Measurements from ENCODE around the gene CRYGB. TPM values are rescaled to one million over a fixed set of nuclear protein-coding genes. Genes with fewer than 3 reads are reported as not detected.
A peak's percentile ranks its signal among the peaks of the same experiment; 100 is the strongest.

CRYGB gene
- total RNA-seq, 1 experiment from 2014 or later: not detected

DNA sequence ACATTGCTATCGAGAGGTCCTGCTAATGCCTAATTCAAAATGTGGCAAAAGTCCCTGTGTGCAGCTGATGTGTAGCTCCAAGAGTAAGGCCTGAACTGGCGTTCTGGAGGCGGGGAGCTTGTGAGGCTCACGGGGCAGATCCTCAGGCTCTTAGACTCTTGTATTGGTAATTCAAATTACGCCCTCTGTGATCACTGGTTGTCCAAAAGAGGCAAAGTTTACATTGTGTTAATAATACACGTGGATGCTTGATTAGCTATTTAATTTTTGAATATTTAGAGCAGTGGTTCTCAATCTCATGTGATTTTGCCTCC, 29.8 kb upstream of the CRYGB start:
- Histone ChIP-seq H3K27me3 (ENCODE audit: insufficient read depth, low read length) (no peaks in the 10 kb centered on the region), H3K4me1 (ENCODE audit: control insufficient read depth in 1 of 2, insufficient read depth in 2 of 2, low read length in 2 of 2) (peaks cover 6 to 28% of the 10 kb centered on the region in 2 experiments; a peak in 3 of 4 replicates), H3K9me3 (ENCODE audit: control insufficient read depth in 1 of 2, insufficient read depth in 1 of 2, low read depth in 1 of 2, low read length in 2 of 2) (no peaks in the 10 kb centered on the region), H3K36me3 (ENCODE audit: control insufficient read depth in 1 of 2, insufficient read depth in 2 of 2, low read length in 2 of 2) (no peaks in the 10 kb centered on the region), H3K79me2 (ENCODE audit: insufficient read depth, low read length) (no peaks in the 10 kb centered on the region), H3K4me3 (replicated peaks in 1 of 2; ENCODE audit: low read depth in 1 of 2, low read length in 2 of 2) (no peak overlapping the region), H3K9ac (ENCODE audit: low read length) (no peak overlapping the region), H3K27ac (ENCODE audit: low read depth, low read length) (no peak overlapping the region), H2AFZ (ENCODE audit: low read depth, low read length, poor library complexity, severe bottlenecking) (peak overlapping the region; percentile 95), H4K20me1 (ENCODE audit: insufficient read depth) (no peaks in the 10 kb centered on the region), H3K4me2 (ENCODE audit: low read length) (peak overlapping the region; percentile 12; the same call in 1 of the 2 replicates), H3K9me2 (ENCODE audit: insufficient read depth) (no peaks in the 10 kb centered on the region)
- ChIA-PET CTCF (interaction anchor here (1.0 to 2.7 kb wide), 9 partner anchors 10 to 104 kb away, joined by 3 to 24 read pairs (median 3); partner anchors contain the start of gene IDH1), RAD21 (ENCODE audit: low non-redundant PET in 1 of 2, low total read pairs in 2 of 2, uncharacterized antibody in 2 of 2, unreplicated experiment in 2 of 2) (interaction anchor here in 1 of 2 experiments (1.0 kb wide), 1 partner anchor 74 kb away, joined by 3 read pairs; no protein-coding TSS in a partner anchor), POLR2A (interaction anchor here (1.3 kb wide), 1 partner anchor 79 kb away, joined by 3 read pairs; the partner anchor contains the start of gene IDH1)
- TF ChIP-seq FOSL1 (IDR thresholded peaks at IDR 0.05; ENCODE audit: low read depth) (no peak), POLR2AphosphoS5 (IDR thresholded peaks at IDR 0.05; ENCODE audit: low read depth, low read length) (no peak)
- intact Hi-C loops (cut with micrococcal nuclease): loop anchor here (2.0 kb wide), 1 partner anchor 79 kb away; the partner anchor contains the start of gene IDH1
- DNase-seq (ENCODE audit: low read depth, low spot score) (no peak), ATAC-seq (no peak)
- BruUV-seq (replicated peaks): no TSS peak

DNA sequence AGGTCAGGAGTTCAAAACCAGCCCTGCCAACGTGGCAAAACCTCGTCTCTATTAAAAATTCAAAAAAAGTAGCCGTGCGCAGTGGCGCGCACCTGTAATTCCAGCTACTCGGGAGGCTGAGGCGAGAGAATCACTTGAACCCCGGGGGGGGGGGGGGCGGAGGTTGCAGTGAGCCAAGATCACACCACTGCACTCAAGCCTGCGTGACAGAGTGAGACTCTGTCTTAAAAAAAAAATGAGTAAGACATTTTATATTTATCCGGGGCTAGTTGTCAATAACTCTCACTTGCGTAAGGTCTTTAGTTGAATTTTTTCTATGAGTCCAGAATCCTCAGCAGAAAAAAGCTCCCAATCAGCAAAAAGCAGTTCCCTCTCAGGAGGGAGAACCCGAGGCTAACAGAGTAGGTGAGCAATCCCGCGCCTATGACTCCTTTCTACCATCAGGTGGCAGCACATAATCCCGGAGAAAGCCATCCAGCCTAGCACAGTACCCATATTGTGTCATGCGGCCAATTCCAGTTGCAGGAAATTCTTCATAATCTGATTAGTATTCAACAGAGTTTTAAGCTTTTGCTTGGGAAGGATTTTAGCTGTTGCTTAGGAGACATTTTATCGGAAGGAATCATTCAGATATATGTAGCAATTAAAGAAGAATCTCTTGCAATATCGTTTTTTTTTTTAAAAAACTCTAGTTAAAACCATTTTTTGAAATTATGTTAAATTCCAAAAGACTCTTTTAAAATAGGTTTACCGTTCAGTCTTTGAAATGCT, 29.3 kb upstream of the CRYGB start:
- ChIA-PET CTCF (interaction anchor here (0.8 to 2.7 kb wide), 9 partner anchors 10 to 103 kb away, joined by 3 to 24 read pairs (median 3); partner anchors contain the start of gene IDH1), RAD21 (ENCODE audit: low non-redundant PET in 1 of 2, low total read pairs in 2 of 2, uncharacterized antibody in 2 of 2, unreplicated experiment in 2 of 2) (interaction anchor here in 1 of 2 experiments (1.0 kb wide), 1 partner anchor 73 kb away, joined by 3 read pairs; no protein-coding TSS in a partner anchor), POLR2A (interaction anchor here (1.3 kb wide), 1 partner anchor 80 kb away, joined by 3 read pairs; the partner anchor contains the start of gene IDH1)
- Histone ChIP-seq H2AFZ (ENCODE audit: low read depth, low read length, poor library complexity, severe bottlenecking) (peak overlapping the region; percentile 95), H3K9me2 (ENCODE audit: insufficient read depth) (no peaks in the 10 kb centered on the region), H3K79me2 (ENCODE audit: insufficient read depth, low read length) (no peaks in the 10 kb centered on the region), H3K4me2 (ENCODE audit: low read length) (peak overlapping the region; percentile 12; the same call in 1 of the 2 replicates), H3K9ac (ENCODE audit: low read length) (no peak overlapping the region), H3K36me3 (ENCODE audit: control insufficient read depth in 1 of 2, insufficient read depth in 2 of 2, low read length in 2 of 2) (no peaks in the 10 kb centered on the region), H3K9me3 (ENCODE audit: control insufficient read depth in 1 of 2, insufficient read depth in 1 of 2, low read depth in 1 of 2, low read length in 2 of 2) (no peaks in the 10 kb centered on the region), H3K27me3 (ENCODE audit: insufficient read depth, low read length) (no peaks in the 10 kb centered on the region), H3K4me1 (ENCODE audit: control insufficient read depth in 1 of 2, insufficient read depth in 2 of 2, low read length in 2 of 2) (peaks cover 6 to 28% of the 10 kb centered on the region in 2 experiments; a peak in 3 of 4 replicates), H3K4me3 (replicated peaks in 1 of 2; ENCODE audit: low read depth in 1 of 2, low read length in 2 of 2) (no peak overlapping the region), H3K27ac (ENCODE audit: low read depth, low read length) (no peak overlapping the region), H4K20me1 (ENCODE audit: insufficient read depth) (no peaks in the 10 kb centered on the region)
- DNase-seq (ENCODE audit: low read depth, low spot score) (peak; percentile 75), ATAC-seq (peak; percentile 99)
- intact Hi-C loops (cut with micrococcal nuclease): loop anchor here (2.0 kb wide), 1 partner anchor 80 kb away; the partner anchor contains the start of gene IDH1
- TF ChIP-seq, protein P1, sequence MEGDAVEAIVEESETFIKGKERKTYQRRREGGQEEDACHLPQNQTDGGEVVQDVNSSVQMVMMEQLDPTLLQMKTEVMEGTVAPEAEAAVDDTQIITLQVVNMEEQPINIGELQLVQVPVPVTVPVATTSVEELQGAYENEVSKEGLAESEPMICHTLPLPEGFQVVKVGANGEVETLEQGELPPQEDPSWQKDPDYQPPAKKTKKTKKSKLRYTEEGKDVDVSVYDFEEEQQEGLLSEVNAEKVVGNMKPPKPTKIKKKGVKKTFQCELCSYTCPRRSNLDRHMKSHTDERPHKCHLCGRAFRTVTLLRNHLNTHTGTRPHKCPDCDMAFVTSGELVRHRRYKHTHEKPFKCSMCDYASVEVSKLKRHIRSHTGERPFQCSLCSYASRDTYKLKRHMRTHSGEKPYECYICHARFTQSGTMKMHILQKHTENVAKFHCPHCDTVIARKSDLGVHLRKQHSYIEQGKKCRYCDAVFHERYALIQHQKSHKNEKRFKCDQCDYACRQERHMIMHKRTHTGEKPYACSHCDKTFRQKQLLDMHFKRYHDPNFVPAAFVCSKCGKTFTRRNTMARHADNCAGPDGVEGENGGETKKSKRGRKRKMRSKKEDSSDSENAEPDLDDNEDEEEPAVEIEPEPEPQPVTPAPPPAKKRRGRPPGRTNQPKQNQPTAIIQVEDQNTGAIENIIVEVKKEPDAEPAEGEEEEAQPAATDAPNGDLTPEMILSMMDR (IDR thresholded peaks at IDR 0.05 in 2 of 3, conservative IDR thresholded peaks at IDR 0.05 in 1 of 3; ENCODE audit: borderline replicate concordance in 1 of 3, insufficient read depth in 1 of 3, low read depth in 2 of 3, low read length in 2 of 3): peak; percentile 72 to 90 (median 89); a peak in 5 of 6 replicates
- TF ChIP-seq, protein P2, sequence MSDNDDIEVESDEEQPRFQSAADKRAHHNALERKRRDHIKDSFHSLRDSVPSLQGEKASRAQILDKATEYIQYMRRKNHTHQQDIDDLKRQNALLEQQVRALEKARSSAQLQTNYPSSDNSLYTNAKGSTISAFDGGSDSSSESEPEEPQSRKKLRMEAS (IDR thresholded peaks at IDR 0.05): no peak
- TF ChIP-seq EZH2 (IDR thresholded peaks at IDR 0.05): no peak
- peak; percentile 80 for TF ChIP-seq RAD21 (IDR thresholded peaks at IDR 0.05; ENCODE audit: low read depth)
- peak; percentile 62 for TF ChIP-seq YY1 (IDR thresholded peaks at IDR 0.05; ENCODE audit: extremely low read depth, insufficient replicate concordance, low read depth, low read length)
- 0 out of 2 replicates have a peak, but pooled peaks have one; percentile 16 for TF ChIP-seq CEBPB (IDR thresholded peaks at IDR 0.05; ENCODE audit: low read depth)
- no TSS peak for BruUV-seq (replicated peaks)
